GM12878 (cell line): Measurements from ENCODE around the gene IKBIP. TPM values are rescaled to one million over a fixed set of nuclear protein-coding genes. Genes with fewer than 3 reads are reported as not detected.
A peak's percentile ranks its signal among the peaks of the same experiment; 100 is the strongest.

ENCODE experiments used
- ATAC-seq: fragments of 200-7000 bp; cut with Tn5 transposase; 3 replicates; pipeline ENCODE4 v1.9.1; 2020; ENCODE audit warnings: mild to moderate bottlenecking, moderate library complexity
- Bru-seq: library from RNA; stranded (reverse); fragments of 400-500 nt; gene quantifications from one replicate; lab custom pipeline; 2021; lab: Mats Ljungman, UMichigan
- BruChase-seq, 2 experiments: library from RNA; stranded (reverse); fragments of 400-500 nt; gene quantifications; one replicate each; lab custom pipeline; 2021; lab: Mats Ljungman, UMichigan
- BruUV-seq: library from RNA; stranded (reverse); fragments of 400-500 nt; replicated peaks from 2 replicates; lab custom pipeline; 2021; lab: Mats Ljungman, UMichigan
- CTCF ChIA-PET: fragments of 300-600 bp; sonication (Branson Sonifier 250); formaldehyde crosslinking; extraction: SDS; loops from one replicate; lab custom pipeline; 2021; ENCODE audit warnings: inconsistent platforms; lab: Yijun Ruan, JAX
- POLR2A ChIA-PET: fragments of 350-600 bp; formaldehyde crosslinking; extraction: SDS; loops from one replicate; lab custom pipeline; 2021; ENCODE audit warnings: inconsistent platforms; lab: Charles Lee
- RAD21 ChIA-PET: fragments of 300-600 bp; sonication (Branson Sonifier 250); formaldehyde crosslinking; loops from one replicate; lab custom pipeline; 2023; ENCODE audit warnings: antibody characterized with exemption; ENCODE audit not compliant: unreplicated experiment; lab: Charles Lee
- SMC1A ChIA-PET: fragments of 300-600 bp; sonication (Branson Sonifier 250); formaldehyde crosslinking; loops from one replicate; lab custom pipeline; 2023; ENCODE audit not compliant: unreplicated experiment, uncharacterized antibody; lab: Charles Lee
- DNase-seq: peaks from one replicate; pipeline ENCODE4 v3.0.0-alpha.2; 2011; ENCODE audit warnings: low read depth, low spot score
- FAIRE-seq: peaks from 3 replicates; lab custom pipeline; 2011; peaks lifted over from hg19 to GRCh38; lab: Jason Lieb, UNC
- H2AFZ ChIP-seq: 2 replicates; pipeline ENCODE4 v1.6.0; 2011; ENCODE audit warnings: low read depth, low read length, control low read depth; ENCODE audit not compliant: control insufficient read depth
- H3K27ac ChIP-seq: 2 replicates; pipeline ENCODE4 v1.5.1; 2011; ENCODE audit warnings: control low read depth; ENCODE audit not compliant: control insufficient read depth, insufficient read depth
- H3K27me3 ChIP-seq, 2 experiments: replicated peaks in 1 of 2; 2 replicates each; pipeline versions ENCODE4 v1.6.0 to v1.6.1; 2011; ENCODE audit warnings: low read length in 1 of 2; ENCODE audit not compliant: control insufficient read depth in 2 of 2, insufficient read depth in 2 of 2
- H3K36me3 ChIP-seq, 2 experiments: 2 replicates each; pipeline ENCODE4 v1.5.1; 2011; ENCODE audit warnings: low read length in 1 of 2; ENCODE audit not compliant: control insufficient read depth in 2 of 2, insufficient read depth in 2 of 2
- H3K4me1 ChIP-seq: 2 replicates; pipeline ENCODE4 v1.6.1; 2011; ENCODE audit warnings: mild to moderate bottlenecking, low read length, moderate library complexity, mixed read lengths; ENCODE audit not compliant: control insufficient read depth, insufficient read depth
- H3K4me2 ChIP-seq: 2 replicates; pipeline ENCODE4 v1.6.0; 2011; ENCODE audit warnings: control low read depth; ENCODE audit not compliant: control insufficient read depth, insufficient read depth
- H3K4me3 ChIP-seq: fragments of 200-600 bp; sonication (generic); 2 replicates; pipeline ENCODE4 v1.5.1; 2016
- H3K79me2 ChIP-seq: 2 replicates; pipeline ENCODE4 v1.6.0; 2011; ENCODE audit warnings: low read length; ENCODE audit not compliant: control insufficient read depth, insufficient read depth
- H3K9ac ChIP-seq: 2 replicates; pipeline ENCODE4 v1.8.0; 2011; ENCODE audit warnings: low read length, control low read depth, mixed read lengths; ENCODE audit not compliant: control insufficient read depth, insufficient read depth
- H3K9me3 ChIP-seq: replicated peaks from 3 replicates; pipeline ENCODE4 v1.5.1; 2011; ENCODE audit warnings: mild to moderate bottlenecking, low read length; ENCODE audit not compliant: control insufficient read depth, insufficient read depth
- H4K20me1 ChIP-seq: 2 replicates; pipeline ENCODE4 v1.6.0; 2011; ENCODE audit not compliant: control insufficient read depth, insufficient read depth
- FOXM1 ChIP-seq: IDR thresholded peaks from 2 replicates; pipeline ENCODE4 v1.6.1; 2012; ENCODE audit warnings: low read depth, mild to moderate bottlenecking, inconsistent platforms, low read length, moderate library complexity
- HDAC2 ChIP-seq: fragments of 200-600 bp; sonication (generic); IDR thresholded peaks from 2 replicates; pipeline ENCODE4 v1.6.1; 2017
- RB1 ChIP-seq: fragments of 450-650 bp; formaldehyde crosslinking; IDR thresholded peaks from 2 replicates; pipeline ENCODE4 v1.6.1; 2017; ENCODE audit warnings: mild to moderate bottlenecking, borderline replicate concordance
- RCOR1 ChIP-seq: conservative IDR thresholded peaks from 2 replicates; pipeline ENCODE4 v1.6.1; 2012; ENCODE audit warnings: low read depth, low read length, improper control_type of control experiment
- RELA ChIP-seq: fragments of 450-650 bp; IDR thresholded peaks from 2 replicates; pipeline ENCODE4 v1.8.0; 2014; ENCODE audit warnings: borderline replicate concordance; ENCODE audit not compliant: partially characterized antibody
- STAT3 ChIP-seq: IDR thresholded peaks from 2 replicates; pipeline ENCODE4 v1.6.1; 2011; ENCODE audit warnings: low read depth, low read length, improper control_type of control experiment
- ZNF24 ChIP-seq: fragments of 450-650 bp; IDR thresholded peaks from 2 replicates; pipeline ENCODE4 v1.6.1; 2017; ENCODE audit warnings: antibody characterized with exemption, mild to moderate bottlenecking
- WGBS: methylation state at CpG from one replicate; pipeline ENCODE4 v1.1.6; 2016; ENCODE audit warnings: low lambda C conversion rate; ENCODE audit not compliant: insufficient replicate concordance, insufficient coverage; ENCODE audit errors: missing lambda C conversion rate; 5-methylcytosine and 5-hydroxymethylcytosine counted together
- in situ Hi-C: fragments of 300-500 bp; cut with MboI; formaldehyde crosslinking; loops from 9 replicates; pipeline ENCODE4 v1.14.3; 2018; ENCODE audit warnings: mixed read lengths
- intact Hi-C: fragments of 100-400 bp; cut with micrococcal nuclease; formaldehyde crosslinking; loops from one replicate; pipeline ENCODE4 v1.14.2; 2022; ENCODE audit not compliant: unreplicated experiment
- long read RNA-seq, 2 experiments: library from polyadenylated mRNA; unstranded; transcript quantifications; one replicate each; pipeline ENCODE4 v2.0.0, GENCODE V29; 2019 to 2020
- polyA minus RNA-seq, 3 experiments: library from RNA; depleted of rRNA, polyadenylated mRNA; stranded (reverse); fragments of >200 nt; gene quantifications; 2 replicates each; pipeline ENCODE4 v1.2.3, GENCODE V29; 2011
- polyA plus RNA-seq, 11 experiments: library from polyadenylated mRNA; depleted of rRNA in 4 of 11; unstranded in 6 of 11; stranded (reverse) in 5 of 11; fragments of >200 nt; fragmentation: Nextera tagmentation in 4 of 11; fragmentation: Illumina TruSeq in 1 of 11; extraction: Ambion mirVana in 4 of 11; extraction: Trizol in 1 of 11; gene quantifications; 1 replicate in 1 of 11; 2 replicates in 10 of 11; pipeline versions ENCODE4 v1.2.1 to v1.2.3, GENCODE V29; 2011 to 2016; ENCODE audit warnings: inconsistent platforms in 2 of 11, missing spikeins in 2 of 11, low read depth in 1 of 11
- total RNA-seq, 4 experiments: library from RNA; depleted of rRNA in 3 of 4; stranded (reverse); fragments of >200 nt in 3 of 4; fragmentation: Illumina TruSeq in 1 of 4; extraction: Trizol in 1 of 4; gene quantifications; 2 replicates each; pipeline versions ENCODE4 v1.2.1 to v1.2.3, GENCODE V29; 2013 to 2021
- TF ChIP-seq, protein P1 (sequence below): fragments of 450-650 bp; IDR thresholded peaks from 2 replicates; pipeline ENCODE4 v1.6.1; 2018; ENCODE audit warnings: borderline replicate concordance, mild to moderate bottlenecking; ENCODE audit not compliant: partially characterized antibody
- TF ChIP-seq, protein P2 (sequence below): fragments of 450-650 bp; IDR thresholded peaks from 2 replicates; pipeline ENCODE4 v1.6.1; 2017; ENCODE audit warnings: antibody characterized with exemption, mild to moderate bottlenecking, moderate library complexity

The IKBIP gene, protein sequence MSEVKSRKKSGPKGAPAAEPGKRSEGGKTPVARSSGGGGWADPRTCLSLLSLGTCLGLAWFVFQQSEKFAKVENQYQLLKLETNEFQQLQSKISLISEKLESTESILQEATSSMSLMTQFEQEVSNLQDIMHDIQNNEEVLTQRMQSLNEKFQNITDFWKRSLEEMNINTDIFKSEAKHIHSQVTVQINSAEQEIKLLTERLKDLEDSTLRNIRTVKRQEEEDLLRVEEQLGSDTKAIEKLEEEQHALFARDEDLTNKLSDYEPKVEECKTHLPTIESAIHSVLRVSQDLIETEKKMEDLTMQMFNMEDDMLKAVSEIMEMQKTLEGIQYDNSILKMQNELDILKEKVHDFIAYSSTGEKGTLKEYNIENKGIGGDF
- 26.0 and 31.8 TPM in 2 replicates for total RNA-seq (2013; cell fraction: nucleolus; rRNA removed)
- 18.2 and 20.9 TPM in 2 replicates for total RNA-seq (2014; rRNA removed)
- total RNA-seq (2014; rRNA removed; fragmentation: Illumina TruSeq; extraction: Trizol): 25.5 and 27.3 TPM in 2 replicates
- total RNA-seq (2021): 17.3 and 19.0 TPM in 2 replicates
- polyA plus RNA-seq (2011; ENCODE audit: low read depth): 13.7 TPM
- 20.9 and 36.8 TPM in 2 replicates for polyA plus RNA-seq (2011; rRNA removed)
- polyA plus RNA-seq (2011; cell fraction: cytosol; rRNA removed): 7.1 and 7.5 TPM in 2 replicates
- polyA plus RNA-seq (2011; cell fraction: nucleus; rRNA removed): 6.6 and 7.4 TPM in 2 replicates
- polyA plus RNA-seq (2012): 21.5 and 35.3 TPM in 2 replicates
- 17.8 and 21.6 TPM in 2 replicates for polyA plus RNA-seq (2014; fragmentation: Illumina TruSeq; extraction: Trizol)
- 10 to 100 TPM in 1 of 2 experiments, 1 to 10 TPM in 1; 5.4 to 12.2 TPM for polyA plus RNA-seq (2014; fragmentation: Nextera tagmentation; extraction: Ambion mirVana)
- polyA plus RNA-seq (2014; rRNA removed): 15.1 and 18.7 TPM in 2 replicates
- 10 to 100 TPM; 33.8 to 34.5 TPM for polyA plus RNA-seq (2016; fragmentation: Nextera tagmentation; extraction: Ambion mirVana)
- polyA minus RNA-seq (2011; rRNA and poly(A)+ RNA removed): 2.8 and 5.9 TPM in 2 replicates
- 5.1 and 5.5 TPM in 2 replicates for polyA minus RNA-seq (2011; cell fraction: cytosol; rRNA and poly(A)+ RNA removed)
- polyA minus RNA-seq (2011; cell fraction: nucleus; rRNA and poly(A)+ RNA removed): 3.1 and 4.7 TPM in 2 replicates
- Bru-seq, nascent RNA: percentile 80 among the genes with signal in this experiment
- BruChase-seq, experiment 1, labeled RNA remaining after a 6-hour chase: percentile 75 among the genes with signal in this experiment
- BruChase-seq, experiment 2, labeled RNA remaining after a 2-hour chase: percentile 78 among the genes with signal in this experiment
- long read RNA-seq, experiment 1, transcript IKBIP-201 (3 exons, 3,189 nt): major isoform, 14 of 33 reads
- long read RNA-seq, experiment 1, transcript IKBIP-202 (3 exons, 1,645 nt): minor isoform, 10 of 33 reads
- long read RNA-seq, experiment 1, transcript IKBIP-203 (2 exons, 1,368 nt): minor isoform, 5 of 33 reads
- long read RNA-seq, experiment 1, partial matches to known transcripts: 0 of 33 reads
- long read RNA-seq, experiment 1, other reads (novel, unspliced or antisense): 4 of 33 reads
- long read RNA-seq, experiment 2, partial matches to known transcripts: 1 of 10 reads
- long read RNA-seq, experiment 2, other reads (novel, unspliced or antisense): 5 of 10 reads

DNA sequence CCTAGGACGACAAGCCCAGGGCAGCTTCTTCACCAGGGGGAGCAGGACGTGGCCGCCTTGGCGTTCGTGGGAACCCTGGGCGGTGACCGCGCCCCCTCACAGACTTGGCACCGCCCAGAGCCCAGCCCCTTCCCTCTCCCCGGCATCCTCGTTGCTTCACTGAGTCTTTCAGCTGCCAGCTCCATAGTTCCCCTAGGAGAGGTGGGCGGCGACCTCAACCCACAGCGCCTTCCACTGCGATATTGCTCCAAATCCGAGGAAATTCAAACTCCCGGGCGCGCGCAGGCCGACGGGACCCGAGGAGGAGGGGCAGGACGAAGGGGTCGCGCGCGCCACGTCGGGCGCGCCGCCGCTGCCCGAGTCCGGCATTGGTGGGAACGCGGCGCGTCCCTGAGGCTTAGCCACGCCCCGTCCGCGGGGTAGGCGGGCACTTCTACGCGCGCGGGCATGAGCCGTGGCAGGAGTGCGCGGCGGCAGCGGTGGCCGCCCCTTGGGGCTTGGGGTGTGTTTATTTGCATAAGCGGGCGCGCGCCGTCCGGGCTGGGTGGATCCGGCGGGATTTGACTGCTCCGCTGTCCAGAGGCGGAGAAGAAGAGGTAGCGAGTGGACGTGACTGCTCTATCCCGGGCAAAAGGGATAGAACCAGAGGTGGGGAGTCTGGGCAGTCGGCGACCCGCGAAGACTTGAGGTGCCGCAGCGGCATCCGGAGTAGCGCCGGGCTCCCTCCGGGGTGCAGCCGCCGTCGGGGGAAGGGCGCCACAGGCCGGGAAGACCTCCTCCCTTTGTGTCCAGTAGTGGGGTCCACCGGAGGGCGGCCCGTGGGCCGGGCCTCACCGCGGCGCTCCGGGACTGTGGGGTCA, at the start of gene IKBIP, which contains the start of gene APAF1:
TSS of gene IKBIP (minus strand) at position 77 of the 860 bp plus-strand sequence. CDS start 87 bp downstream, outside the sequence.
TSS of gene APAF1 (plus strand) at position 579 of the 860 bp plus-strand sequence. CDS start 3,070 bp downstream, outside the sequence.
- BruUV-seq: no TSS peak
- in situ Hi-C loops (no loop called here), intact Hi-C loops (loop anchor here (1.0 kb wide), 1 partner anchor 52 kb away; the partner anchor contains the start of gene SLC25A3)
- peak within 1 kb of the TSS; percentile 77 for H3K4me2 ChIP-seq
- no peaks in the 10 kb centered on the region for H3K27me3 ChIP-seq
- SMC1A ChIA-PET: interaction anchor here (0.9 to 3.8 kb wide), 10 partner anchors 18 to 1735 kb away, joined by 3 to 46 read pairs (median 4); partner anchors contain the start of gene SLC25A3
- no peaks in the 10 kb centered on the region for H3K4me1 ChIP-seq
- H3K36me3 ChIP-seq: peaks cover 0 to 8% of the 10 kb centered on the region in 2 experiments; a peak in 1 of 4 replicates
- CTCF ChIA-PET: interaction anchor here (0.5 to 1.9 kb wide), 2 partner anchors 43 to 354 kb away, joined by 3 to 6 read pairs; no protein-coding TSS in a partner anchor
- FAIRE-seq (peak; percentile 81), ATAC-seq (peak; percentile 87), DNase-seq (peak; percentile 76)
- peak within 1 kb of the TSS; percentile 92 for H2AFZ ChIP-seq
- WGBS: 1% methylated on average over 88 of the region's 91 CpGs
- no peaks in the 10 kb centered on the region for H3K9me3 ChIP-seq
- peak within 1 kb of the TSS; percentile 98 for H3K4me3 ChIP-seq
- H3K79me2 ChIP-seq: peaks cover 72% of the 10 kb centered on the region
- POLR2A ChIA-PET: interaction anchor here (0.6 to 6.7 kb wide), 13 partner anchors 9 to 154 kb away, joined by 3 to 41 read pairs (median 4); partner anchors contain the start of genes SLC25A3 and TMPO
- no peaks in the 10 kb centered on the region for H4K20me1 ChIP-seq
- peak within 1 kb of the TSS; percentile 94 for H3K27ac ChIP-seq
- H3K9ac ChIP-seq: peak within 1 kb of the TSS; percentile 93
- RAD21 ChIA-PET: interaction anchor here (1.2 to 2.2 kb wide), 6 partner anchors 9 to 354 kb away, joined by 3 to 17 read pairs (median 5); partner anchors contain the start of gene SLC25A3
- TF ChIP-seq FOXM1: no peak
- TF ChIP-seq RB1: peak; percentile 42; the same call in 1 of the 2 replicates
- TF ChIP-seq HDAC2: no peak
- no peak for TF ChIP-seq STAT3
- TF ChIP-seq RCOR1: no peak
- TF ChIP-seq ZNF24: no peak
- TF ChIP-seq, protein P1, sequence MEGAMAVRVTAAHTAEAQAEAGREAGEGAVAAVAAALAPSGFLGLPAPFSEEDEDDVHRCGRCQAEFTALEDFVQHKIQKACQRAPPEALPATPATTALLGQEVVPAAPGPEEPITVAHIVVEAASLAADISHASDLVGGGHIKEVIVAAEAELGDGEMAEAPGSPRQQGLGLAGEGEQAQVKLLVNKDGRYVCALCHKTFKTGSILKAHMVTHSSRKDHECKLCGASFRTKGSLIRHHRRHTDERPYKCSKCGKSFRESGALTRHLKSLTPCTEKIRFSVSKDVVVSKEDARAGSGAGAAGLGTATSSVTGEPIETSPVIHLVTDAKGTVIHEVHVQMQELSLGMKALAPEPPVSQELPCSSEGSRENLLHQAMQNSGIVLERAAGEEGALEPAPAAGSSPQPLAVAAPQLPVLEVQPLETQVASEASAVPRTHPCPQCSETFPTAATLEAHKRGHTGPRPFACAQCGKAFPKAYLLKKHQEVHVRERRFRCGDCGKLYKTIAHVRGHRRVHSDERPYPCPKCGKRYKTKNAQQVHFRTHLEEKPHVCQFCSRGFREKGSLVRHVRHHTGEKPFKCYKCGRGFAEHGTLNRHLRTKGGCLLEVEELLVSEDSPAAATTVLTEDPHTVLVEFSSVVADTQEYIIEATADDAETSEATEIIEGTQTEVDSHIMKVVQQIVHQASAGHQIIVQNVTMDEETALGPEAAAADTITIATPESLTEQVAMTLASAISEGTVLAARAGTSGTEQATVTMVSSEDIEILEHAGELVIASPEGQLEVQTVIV: no peak
- TF ChIP-seq, protein P2, sequence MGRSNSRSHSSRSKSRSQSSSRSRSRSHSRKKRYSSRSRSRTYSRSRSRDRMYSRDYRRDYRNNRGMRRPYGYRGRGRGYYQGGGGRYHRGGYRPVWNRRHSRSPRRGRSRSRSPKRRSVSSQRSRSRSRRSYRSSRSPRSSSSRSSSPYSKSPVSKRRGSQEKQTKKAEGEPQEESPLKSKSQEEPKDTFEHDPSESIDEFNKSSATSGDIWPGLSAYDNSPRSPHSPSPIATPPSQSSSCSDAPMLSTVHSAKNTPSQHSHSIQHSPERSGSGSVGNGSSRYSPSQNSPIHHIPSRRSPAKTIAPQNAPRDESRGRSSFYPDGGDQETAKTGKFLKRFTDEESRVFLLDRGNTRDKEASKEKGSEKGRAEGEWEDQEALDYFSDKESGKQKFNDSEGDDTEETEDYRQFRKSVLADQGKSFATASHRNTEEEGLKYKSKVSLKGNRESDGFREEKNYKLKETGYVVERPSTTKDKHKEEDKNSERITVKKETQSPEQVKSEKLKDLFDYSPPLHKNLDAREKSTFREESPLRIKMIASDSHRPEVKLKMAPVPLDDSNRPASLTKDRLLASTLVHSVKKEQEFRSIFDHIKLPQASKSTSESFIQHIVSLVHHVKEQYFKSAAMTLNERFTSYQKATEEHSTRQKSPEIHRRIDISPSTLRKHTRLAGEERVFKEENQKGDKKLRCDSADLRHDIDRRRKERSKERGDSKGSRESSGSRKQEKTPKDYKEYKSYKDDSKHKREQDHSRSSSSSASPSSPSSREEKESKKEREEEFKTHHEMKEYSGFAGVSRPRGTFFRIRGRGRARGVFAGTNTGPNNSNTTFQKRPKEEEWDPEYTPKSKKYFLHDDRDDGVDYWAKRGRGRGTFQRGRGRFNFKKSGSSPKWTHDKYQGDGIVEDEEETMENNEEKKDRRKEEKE: no peak
- TF ChIP-seq RELA: peak; percentile 64
